H9 (cell line): ENCODE data around the gene TMEM209. TPM values are rescaled to one million over a fixed set of nuclear protein-coding genes. Genes with fewer than 3 reads are reported as not detected.
A peak's percentile ranks its signal among the peaks of the same experiment; 100 is the strongest.

Source experiments
- DNase-seq: peaks from one replicate; pipeline ENCODE4 v3.0.0-alpha.2; 2017
- H2AFZ ChIP-seq: one replicate; pipeline ENCODE4 v1.6.1; 2013; ENCODE audit warnings: mild to moderate bottlenecking, low read length, control low read depth, moderate library complexity
- H2AK5ac ChIP-seq: 2 replicates; pipeline ENCODE4 v1.6.1; 2013; ENCODE audit warnings: low read length, control low read depth, mixed read lengths; ENCODE audit not compliant: insufficient read length
- H2BK120ac ChIP-seq: one replicate; pipeline ENCODE4 v1.6.1; 2013; ENCODE audit warnings: low read depth, mild to moderate bottlenecking, low read length, control low read depth, inconsistent platforms; ENCODE audit not compliant: poor library complexity, severe bottlenecking
- H2BK12ac ChIP-seq: 2 replicates; pipeline ENCODE4 v1.6.1; 2013; ENCODE audit warnings: low read length, control low read depth, mixed read lengths, low read depth; ENCODE audit not compliant: insufficient read length
- H2BK15ac ChIP-seq: 2 replicates; pipeline ENCODE4 v1.6.1; 2013; ENCODE audit warnings: low read depth, low read length, control low read depth
- H2BK20ac ChIP-seq: one replicate; pipeline ENCODE4 v1.6.1; 2013; ENCODE audit warnings: low read depth, mild to moderate bottlenecking, low read length, control low read depth, inconsistent platforms; ENCODE audit not compliant: poor library complexity, severe bottlenecking
- H2BK5ac ChIP-seq: 2 replicates; pipeline ENCODE4 v1.6.1; 2013; ENCODE audit warnings: low read length, control low read depth, mixed read lengths; ENCODE audit not compliant: insufficient read length
- H3K14ac ChIP-seq: 2 replicates; pipeline ENCODE4 v1.6.1; 2013; ENCODE audit warnings: low read length, control low read depth; ENCODE audit not compliant: insufficient read depth
- H3K18ac ChIP-seq: 2 replicates; pipeline ENCODE4 v1.6.1; 2013; ENCODE audit warnings: low read depth, mild to moderate bottlenecking, mixed read lengths, low read length, control low read depth; ENCODE audit not compliant: insufficient read length
- H3K23ac ChIP-seq: 2 replicates; pipeline ENCODE4 v1.6.1; 2013; ENCODE audit warnings: low read length, control low read depth, mixed read lengths, low read depth; ENCODE audit not compliant: insufficient read length
- H3K23me2 ChIP-seq: 2 replicates; pipeline ENCODE4 v1.6.1; 2013; ENCODE audit warnings: low read depth, mild to moderate bottlenecking, mixed read lengths, low read length, control low read depth; ENCODE audit not compliant: insufficient read length, poor library complexity, severe bottlenecking
- H3K27ac ChIP-seq: 2 replicates; pipeline ENCODE4 v1.5.1; 2013; ENCODE audit warnings: low read length, control low read depth, mixed read lengths, low read depth; ENCODE audit not compliant: insufficient read length
- H3K27me3 ChIP-seq: 2 replicates; pipeline ENCODE4 v1.6.1; 2013; ENCODE audit warnings: low read length, control low read depth, inconsistent platforms; ENCODE audit not compliant: insufficient read depth
- H3K4ac ChIP-seq: 2 replicates; pipeline ENCODE4 v1.6.1; 2013; ENCODE audit warnings: low read depth, mild to moderate bottlenecking, control low read depth, inconsistent platforms, low read length, moderate library complexity
- H3K4me1 ChIP-seq: 2 replicates; pipeline ENCODE4 v1.6.1; 2013; ENCODE audit warnings: low read length, control low read depth, inconsistent platforms; ENCODE audit not compliant: insufficient read depth
- H3K4me2 ChIP-seq: 2 replicates; pipeline ENCODE4 v1.6.1; 2013; ENCODE audit warnings: low read length, control low read depth, mixed read lengths; ENCODE audit not compliant: insufficient read length, insufficient read depth
- H3K56ac ChIP-seq: 2 replicates; pipeline ENCODE4 v1.6.1; 2013; ENCODE audit warnings: low read depth, mild to moderate bottlenecking, mixed read lengths, low read length, control low read depth; ENCODE audit not compliant: insufficient read length
- H3K79me1 ChIP-seq: 2 replicates; pipeline ENCODE4 v1.6.1; 2013; ENCODE audit warnings: low read depth, mild to moderate bottlenecking, moderate library complexity, low read length, control low read depth, inconsistent platforms; ENCODE audit not compliant: insufficient read depth, poor library complexity, severe bottlenecking
- H3K79me2 ChIP-seq: 2 replicates; pipeline ENCODE4 v1.6.1; 2013; ENCODE audit warnings: low read length, control low read depth, inconsistent platforms; ENCODE audit not compliant: insufficient read depth
- H3K9ac ChIP-seq: 2 replicates; pipeline ENCODE4 v1.6.1; 2013; ENCODE audit warnings: low read length, control low read depth, mixed read lengths; ENCODE audit not compliant: insufficient read length; ENCODE audit errors: extremely low read depth
- H3K9me3 ChIP-seq: one replicate; pipeline ENCODE4 v1.6.1; 2013; ENCODE audit warnings: low read depth, low read length, inconsistent platforms; ENCODE audit not compliant: control insufficient read depth
- H3T11ph ChIP-seq: one replicate; pipeline ENCODE4 v1.6.1; 2013; ENCODE audit warnings: mild to moderate bottlenecking, low read length, control low read depth, inconsistent platforms
- H4K20me1 ChIP-seq: one replicate; pipeline ENCODE4 v1.6.1; 2013; ENCODE audit not compliant: control insufficient read depth, insufficient read length, insufficient read depth
- H4K5ac ChIP-seq: 2 replicates; pipeline ENCODE4 v1.6.1; 2013; ENCODE audit warnings: low read depth, mild to moderate bottlenecking, mixed read lengths, low read length, control low read depth; ENCODE audit not compliant: insufficient read length
- H4K8ac ChIP-seq: replicated peaks from 2 replicates; pipeline ENCODE4 v1.6.1; 2013; ENCODE audit warnings: low read length, control low read depth, mixed read lengths, low read depth; ENCODE audit not compliant: insufficient read length
- H4K91ac ChIP-seq: 2 replicates; pipeline ENCODE4 v1.6.1; 2013; ENCODE audit warnings: low read depth, mild to moderate bottlenecking, moderate library complexity, mixed read lengths, low read length, control low read depth; ENCODE audit not compliant: insufficient read length
- H3K27ac Mint-ChIP-seq, 3 experiments: 2 replicates in 2 of 3; 3 replicates in 1 of 3; pipeline ENCODE4 v1.8.0; 2020 to 2021; ENCODE audit warnings: mixed read lengths in 3 of 3, mild to moderate bottlenecking in 1 of 3, moderate library complexity in 1 of 3
- H3K27me3 Mint-ChIP-seq: 2 replicates; pipeline ENCODE4 v1.8.0; 2021; ENCODE audit warnings: low read depth, mild to moderate bottlenecking, moderate library complexity, mixed read lengths
- H3K36me3 Mint-ChIP-seq, 3 experiments: 2 replicates in 2 of 3; 3 replicates in 1 of 3; pipeline ENCODE4 v1.8.0; 2020 to 2021; ENCODE audit warnings: low read depth in 3 of 3, mixed read lengths in 3 of 3; ENCODE audit not compliant: insufficient read depth in 1 of 3
- H3K4me1 Mint-ChIP-seq, 2 experiments: 2 replicates each; pipeline ENCODE4 v1.8.0; 2020; ENCODE audit warnings: mixed read lengths in 2 of 2
- H3K4me3 Mint-ChIP-seq, 2 experiments: 2 replicates in 1 of 2; 3 replicates in 1 of 2; pipeline ENCODE4 v1.8.0; 2020 to 2021; ENCODE audit warnings: mild to moderate bottlenecking in 2 of 2, mixed read lengths in 2 of 2, moderate library complexity in 1 of 2
- H3K9me3 Mint-ChIP-seq, 2 experiments: 2 replicates in 1 of 2; 3 replicates in 1 of 2; pipeline ENCODE4 v1.8.0; 2020; ENCODE audit warnings: mild to moderate bottlenecking in 2 of 2, mixed read lengths in 2 of 2, moderate library complexity in 1 of 2
- WGBS: extraction: QIAGEN DNeasy Blood & Tissue Kit; methylation state at CpG from one replicate; pipeline ENCODE4 v1.1.7; 2013; ENCODE audit warnings: missing lambda C conversion rate, low lambda C conversion rate, mixed read lengths; ENCODE audit not compliant: insufficient read length; ENCODE audit errors: extremely low coverage; 5-methylcytosine and 5-hydroxymethylcytosine counted together
- total RNA-seq: library from RNA; stranded (reverse); gene quantifications from 2 replicates; pipeline ENCODE4 v1.2.1, GENCODE V29; 2021
- TF ChIP-seq, protein P1 (sequence below): fragments of 200-600 bp; sonication (generic); conservative IDR thresholded peaks from 3 replicates; pipeline ENCODE4 v1.8.0; 2021; ENCODE audit warnings: antibody characterized with exemption, mild to moderate bottlenecking

TMEM209 gene
- total RNA-seq, 1 experiment from 2014 or later = 30.8 TPM

DNA sequence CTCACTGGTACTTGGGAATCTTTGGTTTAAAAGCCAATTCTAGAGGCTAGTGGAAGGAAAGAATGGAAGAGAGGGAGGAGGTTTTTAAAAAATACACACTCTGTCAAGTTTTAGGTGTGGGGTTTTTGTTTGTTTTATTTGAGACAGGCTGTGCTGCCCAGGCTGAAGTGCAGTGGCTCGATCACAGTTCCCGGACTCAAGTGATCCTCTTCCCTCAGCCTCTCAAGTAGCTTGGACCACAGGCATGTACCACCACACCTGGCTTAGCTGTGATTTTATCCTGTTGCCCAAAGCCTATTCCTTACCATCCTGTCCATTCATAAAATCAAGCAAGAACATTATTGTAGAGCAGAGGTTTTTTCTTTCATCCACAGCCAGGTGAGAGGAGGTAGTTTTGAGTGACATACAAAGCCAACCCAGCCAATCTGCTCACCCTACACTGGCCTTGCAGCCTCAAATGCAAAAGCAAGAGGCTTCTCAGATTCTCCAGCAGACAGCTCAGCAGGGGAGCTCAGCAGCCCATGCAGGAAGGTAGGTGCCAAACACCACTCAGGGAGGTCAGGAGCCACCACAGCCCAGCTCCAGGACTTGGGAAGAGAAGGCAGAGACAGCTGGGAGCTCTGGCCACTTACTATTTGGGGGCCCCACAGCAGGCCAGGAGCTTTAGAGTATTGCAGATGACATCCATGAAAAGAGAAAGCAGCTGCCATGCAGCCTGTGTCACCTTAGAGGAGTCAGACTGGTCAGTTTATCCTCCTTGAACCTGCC, 65.8 kb downstream of the TMEM209 start:
- no peak overlapping the region for H2BK5ac ChIP-seq
- H2AFZ ChIP-seq = no peak overlapping the region
- H3K18ac ChIP-seq = no peak overlapping the region
- 0 out of 2 replicates have a peak, but pooled peaks cover 2% of the 10 kb centered on the region for H3K4me1 ChIP-seq
- H2BK15ac ChIP-seq = no peak overlapping the region
- peak overlapping the region in 1 of 2 experiments; percentile 50; a peak in 1 of 5 replicates for H3K4me3 Mint-ChIP-seq
- H3K27ac Mint-ChIP-seq = peak overlapping the region in 1 of 3 experiments; percentile 52; a peak in 1 of 7 replicates
- H3K27me3 ChIP-seq = no peaks in the 10 kb centered on the region
- no peak overlapping the region for H2AK5ac ChIP-seq
- no peak overlapping the region for H4K5ac ChIP-seq
- no peaks in the 10 kb centered on the region; a peak in 1 of 5 replicates for H3K9me3 Mint-ChIP-seq
- no peak overlapping the region for H2BK20ac ChIP-seq
- no peak overlapping the region for H3K4ac ChIP-seq
- no peaks in the 10 kb centered on the region for H3K9me3 ChIP-seq
- H3K4me1 Mint-ChIP-seq = peaks cover 25 to 36% of the 10 kb centered on the region in 2 experiments
- peaks cover 27% of the 10 kb centered on the region for H3K27me3 Mint-ChIP-seq
- no peak overlapping the region for H3K27ac ChIP-seq
- H4K20me1 ChIP-seq = no peaks in the 10 kb centered on the region
- no peaks in the 10 kb centered on the region for H3K79me1 ChIP-seq
- DNase-seq = no peak
- no peak overlapping the region for H3T11ph ChIP-seq
- H4K91ac ChIP-seq = no peak overlapping the region
- no peaks in the 10 kb centered on the region for H3K79me2 ChIP-seq
- H3K36me3 Mint-ChIP-seq = peaks cover 2 to 15% (median 13%) of the 10 kb centered on the region in 3 experiments
- no peak overlapping the region for H3K4me2 ChIP-seq
- no peak overlapping the region for H2BK120ac ChIP-seq
- no peak overlapping the region for H3K9ac ChIP-seq
- H4K8ac ChIP-seq = no peak overlapping the region
- TF ChIP-seq, protein P1, sequence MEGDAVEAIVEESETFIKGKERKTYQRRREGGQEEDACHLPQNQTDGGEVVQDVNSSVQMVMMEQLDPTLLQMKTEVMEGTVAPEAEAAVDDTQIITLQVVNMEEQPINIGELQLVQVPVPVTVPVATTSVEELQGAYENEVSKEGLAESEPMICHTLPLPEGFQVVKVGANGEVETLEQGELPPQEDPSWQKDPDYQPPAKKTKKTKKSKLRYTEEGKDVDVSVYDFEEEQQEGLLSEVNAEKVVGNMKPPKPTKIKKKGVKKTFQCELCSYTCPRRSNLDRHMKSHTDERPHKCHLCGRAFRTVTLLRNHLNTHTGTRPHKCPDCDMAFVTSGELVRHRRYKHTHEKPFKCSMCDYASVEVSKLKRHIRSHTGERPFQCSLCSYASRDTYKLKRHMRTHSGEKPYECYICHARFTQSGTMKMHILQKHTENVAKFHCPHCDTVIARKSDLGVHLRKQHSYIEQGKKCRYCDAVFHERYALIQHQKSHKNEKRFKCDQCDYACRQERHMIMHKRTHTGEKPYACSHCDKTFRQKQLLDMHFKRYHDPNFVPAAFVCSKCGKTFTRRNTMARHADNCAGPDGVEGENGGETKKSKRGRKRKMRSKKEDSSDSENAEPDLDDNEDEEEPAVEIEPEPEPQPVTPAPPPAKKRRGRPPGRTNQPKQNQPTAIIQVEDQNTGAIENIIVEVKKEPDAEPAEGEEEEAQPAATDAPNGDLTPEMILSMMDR = no peak
- no CpG with 5 or more reads among the region's 2 CpGs for WGBS
- no peak overlapping the region for H3K56ac ChIP-seq
- H3K14ac ChIP-seq = no peak overlapping the region
- H3K23me2 ChIP-seq = peaks cover 9% of the 10 kb centered on the region
- no peak overlapping the region for H3K23ac ChIP-seq
- no peak overlapping the region for H2BK12ac ChIP-seq
